ENCODE results near the gene ATP8B4.

The ATP8B4 gene

DNA sequence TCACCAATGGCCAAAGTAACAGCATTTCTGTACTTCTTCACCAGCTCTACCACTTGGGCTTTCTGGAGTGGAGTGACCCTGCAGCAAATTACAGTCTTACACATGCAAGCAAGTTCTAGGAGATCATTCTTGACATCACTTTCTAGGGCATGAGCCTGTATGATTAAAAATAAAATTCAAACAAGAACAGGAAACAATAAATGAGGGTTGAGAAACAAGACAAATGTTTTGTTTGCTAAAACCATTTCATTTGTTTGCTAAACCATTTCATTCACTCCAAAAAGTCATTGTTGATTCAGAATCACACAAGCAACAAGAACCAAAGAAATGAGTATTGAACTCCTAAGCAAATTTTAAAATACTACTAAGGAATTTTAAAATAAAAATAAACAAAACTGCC lies 220.9 kb downstream of the ATP8B4 start:
- DNase-seq (no peak), ATAC-seq (no peak)

- ATAC-seq (no peak), DNase-seq (no peak)
These were observed 223.4 kb downstream of the ATP8B4 start for GRCh38 chr15:49895347-49896223.

- ATAC-seq (no peak), DNase-seq (no peak)
These were observed 228.3 kb downstream of the ATP8B4 start for GRCh38 chr15:49890689-49891088.

- ATAC-seq (no peak), DNase-seq (no peak)
These were observed 229.5 kb downstream of the ATP8B4 start for GRCh38 chr15:49889536-49889935.

GRCh38 chr15:49888734-49889133 lies 230.3 kb downstream of the ATP8B4 start:
- no peak for DNase-seq
- no peak for ATAC-seq

- no peak for DNase-seq
- no peak for ATAC-seq
These were observed 230.7 kb downstream of the ATP8B4 start for GRCh38 chr15:49888323-49888693.

DNA sequence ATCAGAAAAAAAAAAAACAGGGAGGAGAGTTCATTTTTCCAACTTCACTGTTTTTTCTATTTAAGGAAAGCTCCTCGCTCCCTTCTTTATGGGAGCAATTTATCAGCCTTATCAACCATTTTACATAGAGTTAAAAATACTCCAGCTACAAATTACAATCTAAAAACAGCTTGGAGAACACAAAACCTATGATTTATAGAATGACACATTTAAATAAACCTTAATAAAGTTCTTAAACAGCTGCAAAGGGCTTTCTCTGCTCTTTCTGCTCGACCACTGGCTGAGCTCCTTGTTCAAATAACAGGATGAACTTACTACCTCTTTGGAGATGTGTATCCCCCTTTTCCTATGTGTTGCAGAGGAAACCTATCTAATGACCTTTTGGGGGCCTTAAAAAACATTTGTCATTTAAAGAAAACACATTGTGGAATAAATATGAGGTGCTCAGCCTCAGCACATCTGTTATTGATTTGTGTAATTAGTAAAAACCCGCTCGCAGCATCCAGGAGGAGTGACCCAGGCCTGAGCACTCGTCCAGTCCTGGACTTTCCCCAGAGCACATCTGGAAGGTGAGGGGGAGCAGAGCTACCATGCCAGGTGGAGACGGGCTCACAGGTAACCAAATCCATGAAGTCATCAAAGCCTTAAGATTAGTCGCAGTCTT lies 231.2 kb downstream of the ATP8B4 start:
- DNase-seq (no peak), ATAC-seq (no peak)

DNA sequence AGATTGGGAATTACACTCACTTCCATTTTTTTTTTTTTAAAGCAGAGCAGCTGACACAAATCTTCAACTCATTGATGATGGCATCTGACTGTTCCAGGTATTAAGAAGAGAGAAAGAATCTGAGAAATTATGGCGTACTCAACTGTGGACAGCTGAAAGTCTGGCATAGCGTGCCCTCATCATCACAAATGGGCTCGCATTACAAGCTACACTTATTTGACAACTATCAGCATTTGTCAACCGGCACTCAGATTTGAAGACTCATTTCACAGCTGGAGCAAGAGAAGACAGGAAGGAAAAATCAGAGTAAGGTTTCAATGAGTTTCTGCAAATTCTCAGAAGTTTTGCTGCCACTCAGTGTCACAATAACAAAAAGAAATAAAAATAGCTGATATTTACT lies 235.9 kb downstream of the ATP8B4 start:
- no peak for DNase-seq

DNA sequence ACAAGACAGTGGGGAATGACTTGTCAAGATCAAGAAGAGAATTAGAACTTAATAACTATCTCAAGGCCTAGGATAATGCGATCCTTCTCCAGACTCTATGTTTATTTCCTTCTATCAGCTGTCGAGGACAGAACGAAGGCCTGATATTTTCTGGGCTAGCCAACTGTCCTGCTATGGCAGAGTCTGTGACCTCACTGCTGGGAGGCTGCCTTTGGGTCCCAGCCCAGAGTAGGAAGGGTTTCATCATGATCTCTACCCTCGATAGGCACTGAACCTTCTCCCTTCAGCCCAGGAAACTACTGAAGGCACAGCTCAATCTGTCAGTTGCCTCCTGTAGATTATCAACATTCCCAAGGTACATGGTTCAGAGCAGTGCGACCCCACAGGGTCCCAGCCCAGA lies 237.2 kb downstream of the ATP8B4 start:
- DNase-seq (no peak), ATAC-seq (no peak)

More for the DNA sequence above, 235.9 kb downstream of the ATP8B4 start:
- ATAC-seq = no peak

GRCh38 chr15:49881433-49881832 lies 237.6 kb downstream of the ATP8B4 start:
- DNase-seq (no peak), ATAC-seq (no peak)

GRCh38 chr15:49877873-49878521 lies 241.0 kb downstream of the ATP8B4 start:
- ATAC-seq (no peak), DNase-seq (no peak)

GRCh38 chr15:49877117-49877872 lies 241.7 kb downstream of the ATP8B4 start:
- DNase-seq = no peak
- ATAC-seq = no peak

GRCh38 chr15:49876401-49877038 lies 242.5 kb downstream of the ATP8B4 start:
- DNase-seq (no peak), ATAC-seq (no peak)

DNA sequence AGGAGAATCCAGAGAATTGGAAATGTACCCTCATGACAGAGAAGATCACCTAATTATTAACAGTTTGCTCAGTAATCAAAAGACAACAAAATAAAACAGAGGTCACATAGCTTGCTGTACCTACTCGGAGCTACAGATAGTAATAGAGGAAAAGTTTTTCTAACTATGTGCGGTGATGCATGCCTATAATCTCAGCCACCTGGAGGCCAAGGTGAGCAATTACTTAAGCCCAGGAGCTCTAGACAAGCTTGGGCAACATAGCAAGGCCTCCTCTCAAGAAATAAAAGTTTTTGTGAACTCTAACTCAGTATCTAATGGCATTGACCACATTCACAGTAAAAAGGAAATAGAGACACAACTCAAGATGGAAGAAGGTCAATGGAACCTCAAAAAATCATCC lies 243.6 kb downstream of the ATP8B4 start:
- no peak for ATAC-seq
- no peak for DNase-seq

DNA sequence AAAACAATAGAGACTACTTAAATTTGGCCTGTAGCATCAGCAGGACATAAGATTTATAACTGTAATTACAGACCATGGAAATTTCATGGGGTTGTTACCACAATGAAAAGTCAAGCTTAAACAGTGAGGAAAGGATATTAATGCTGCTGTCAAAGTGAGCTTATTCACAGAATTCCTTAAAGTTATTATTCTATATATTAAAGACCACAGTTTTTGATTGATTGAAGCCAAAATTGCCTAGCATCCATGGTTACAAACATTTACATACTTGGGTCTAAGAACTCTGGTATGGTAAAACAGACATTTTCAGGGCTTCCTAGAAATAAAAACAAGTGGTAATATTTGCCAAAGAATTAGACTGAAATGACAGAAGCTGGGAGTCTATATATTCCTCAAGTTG lies 248.6 kb downstream of the ATP8B4 start:
- DNase-seq = no peak
- no peak for ATAC-seq

GRCh38 chr15:49868348-49868747 lies 250.7 kb downstream of the ATP8B4 start:
- DNase-seq (no peak), ATAC-seq (no peak)

DNA sequence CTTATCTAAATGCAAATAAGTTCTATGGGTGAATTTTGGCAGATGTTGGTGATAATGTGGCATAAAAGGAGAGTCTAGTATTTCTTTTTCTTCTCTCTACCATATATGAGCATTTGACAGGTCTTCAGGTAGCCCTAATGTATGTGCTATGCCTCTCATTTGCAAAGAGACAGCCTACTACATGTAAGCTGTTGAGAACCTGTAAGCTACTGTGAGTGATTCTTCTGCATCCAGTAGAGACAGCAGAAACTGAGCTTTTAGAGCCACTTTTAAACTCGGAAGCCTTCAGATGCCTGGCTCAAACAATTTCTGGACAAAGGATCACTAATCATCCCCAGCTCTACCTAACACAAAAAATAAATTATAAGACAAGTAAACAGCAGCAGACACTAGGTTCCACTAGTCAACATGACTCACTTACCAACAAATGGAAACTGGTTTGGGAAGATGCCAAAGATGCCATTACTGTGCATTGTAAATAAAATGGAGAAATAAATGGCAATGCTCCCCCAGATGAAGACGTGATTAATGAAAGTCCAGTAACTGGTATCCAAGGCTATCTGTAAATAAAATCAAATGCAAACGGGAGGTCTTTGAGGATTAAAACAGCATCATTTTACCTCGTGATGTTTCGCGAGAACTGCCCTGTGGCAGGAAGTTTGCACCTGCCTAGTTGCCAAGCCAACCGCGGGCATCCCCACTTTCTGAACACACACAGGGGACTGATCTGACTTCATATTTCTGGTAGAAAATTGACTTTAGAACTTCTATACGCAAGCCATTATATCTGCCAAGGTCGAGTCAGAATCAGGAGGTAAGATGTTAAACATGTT lies 252.9 kb downstream of the ATP8B4 start:
- ATAC-seq (no peak), DNase-seq (no peak)

GRCh38 chr15:49864251-49864650 lies 254.8 kb downstream of the ATP8B4 start:
- ATAC-seq = no peak
- DNase-seq = no peak

DNA sequence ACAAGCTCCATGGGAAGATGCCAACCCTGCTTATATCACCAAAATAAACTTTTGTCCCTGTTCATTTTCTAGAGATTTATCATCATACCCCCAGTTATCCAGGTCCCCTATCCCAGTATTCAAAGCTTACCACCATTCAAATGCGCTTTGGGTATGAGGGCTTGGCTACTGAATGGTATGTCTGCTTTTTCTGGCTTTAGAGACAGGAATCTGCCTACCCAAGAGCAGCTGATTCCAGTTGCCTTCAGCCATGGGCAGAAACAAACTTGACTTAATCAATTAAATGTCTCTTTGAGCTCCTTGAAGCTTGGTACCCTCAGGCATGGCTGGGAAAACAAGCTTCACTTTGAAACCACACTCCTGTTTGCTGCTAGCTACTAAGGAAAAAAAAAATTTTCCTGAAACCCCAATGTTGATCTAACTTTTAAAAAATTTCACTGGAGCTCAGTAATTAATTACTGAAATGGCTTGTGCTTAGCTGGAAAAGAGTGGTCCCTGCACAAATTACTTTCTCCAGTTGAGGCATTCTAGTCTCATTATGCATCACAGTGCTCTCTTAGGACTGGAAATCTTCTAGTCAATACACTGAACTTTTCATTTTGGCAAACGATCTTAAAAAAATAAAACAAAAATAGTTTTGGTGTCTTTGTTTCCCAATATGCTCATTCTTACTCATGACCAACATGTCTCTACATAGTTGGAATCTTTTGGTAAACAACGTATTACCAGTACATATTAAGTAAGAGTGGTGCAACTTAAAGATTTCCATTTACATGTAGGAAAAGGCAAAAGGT lies 255.4 kb downstream of the ATP8B4 start:
- ATAC-seq = no peak
- no peak for DNase-seq

- ATAC-seq (no peak), DNase-seq (no peak)
These were observed 258.9 kb downstream of the ATP8B4 start for GRCh38 chr15:49860101-49860500.

Data from stimulated activated naive CD8-positive, alpha-beta T cell treated with anti-CD3 and anti-CD28 coated beads, Interleukin-15, Interleukin-2, amounts not matched to agents 100 U/mL and 50 U/mL, for 24 hours (primary cell).